PC-9 (cell line): ENCODE results near the gene DDX3X. TPM values are rescaled to one million over a fixed set of nuclear protein-coding genes. Genes with fewer than 3 reads are reported as not detected.
A peak's percentile ranks its signal among the peaks of the same experiment; 100 is the strongest.
"Not testable (repeated sequence)": the region's sequence is repeated elsewhere in the genome, so short reads cannot be mapped to it uniquely, and the experiment has no call there.

Experiments used
- BruUV-seq: library from RNA; stranded (reverse); fragments of 400-500 nt; replicated peaks from 2 replicates; lab custom pipeline; 2021; lab: Mats Ljungman, UMichigan
- CTCF ChIA-PET: fragments of 300-600 bp; sonication (Branson Sonifier 250); formaldehyde crosslinking; loops from one replicate; lab custom pipeline; 2022; ENCODE audit warnings: antibody characterized with exemption; lab: Charles Lee
- POLR2A ChIA-PET: fragments of 300-600 bp; sonication (Branson Sonifier 250); formaldehyde crosslinking; loops from one replicate; lab custom pipeline; 2022; ENCODE audit warnings: antibody characterized with exemption; ENCODE audit not compliant: unreplicated experiment; lab: Charles Lee
- DNase-seq, 2 experiments: peaks; one replicate each; pipeline versions ENCODE4 v3.0.0 to v3.0.0-alpha.2; 2015 to 2022; ENCODE audit warnings: mixed read lengths in 1 of 2
- H2AFZ ChIP-seq: fragments of 200-600 bp; sonication (generic); 2 replicates; pipeline ENCODE4 v1.8.1; 2017; ENCODE audit warnings: antibody characterized with exemption
- H3F3A ChIP-seq: fragments of 200-600 bp; sonication (generic); 2 replicates; pipeline ENCODE4 v1.8.1; 2017; ENCODE audit warnings: antibody characterized with exemption, mild to moderate bottlenecking, low read depth; ENCODE audit not compliant: insufficient read depth
- H3K27ac ChIP-seq: fragments of 200-600 bp; sonication (generic); 2 replicates; pipeline ENCODE4 v1.6.1; 2016; ENCODE audit warnings: mixed run types
- H3K27me3 ChIP-seq: fragments of 200-600 bp; sonication (generic); 2 replicates; pipeline ENCODE4 v1.6.1; 2016; ENCODE audit warnings: low read depth, mixed run types; ENCODE audit not compliant: insufficient read depth
- H3K36me3 ChIP-seq: fragments of 200-600 bp; sonication (generic); 2 replicates; pipeline ENCODE4 v1.6.1; 2016; ENCODE audit warnings: low read depth, mixed run types
- H3K4me1 ChIP-seq: fragments of 200-600 bp; sonication (generic); replicated peaks from 2 replicates; pipeline ENCODE4 v1.6.1; 2016; ENCODE audit warnings: mixed run types; ENCODE audit not compliant: insufficient read depth
- H3K4me2 ChIP-seq: fragments of 200-600 bp; sonication (generic); 2 replicates; pipeline ENCODE4 v1.6.1; 2017; ENCODE audit warnings: mixed run types
- H3K4me3 ChIP-seq: fragments of 200-600 bp; sonication (generic); 2 replicates; pipeline ENCODE4 v1.6.1; 2016; ENCODE audit warnings: mixed run types
- H3K79me2 ChIP-seq: fragments of 200-600 bp; sonication (generic); 2 replicates; pipeline ENCODE4 v1.6.1; 2017; ENCODE audit warnings: low read depth, mixed run types
- H3K9me2 ChIP-seq: fragments of 200-600 bp; sonication (generic); 2 replicates; pipeline ENCODE4 v1.8.1; 2017; ENCODE audit warnings: mild to moderate bottlenecking; ENCODE audit not compliant: insufficient read depth
- H3K9me3 ChIP-seq: fragments of 200-600 bp; sonication (generic); 2 replicates; pipeline ENCODE4 v1.8.1; 2016; ENCODE audit warnings: low read depth; ENCODE audit not compliant: insufficient read depth
- H4K20me1 ChIP-seq: fragments of 200-600 bp; sonication (generic); 2 replicates; pipeline ENCODE4 v1.8.1; 2017; ENCODE audit not compliant: insufficient read depth
- CTCF ChIP-seq: fragments of 200-600 bp; sonication (generic); conservative IDR thresholded peaks from 2 replicates; pipeline ENCODE4 v1.6.1; 2017; ENCODE audit warnings: mixed run types, antibody characterized with exemption, mild to moderate bottlenecking, moderate library complexity
- EZH2 ChIP-seq: fragments of 200-600 bp; sonication (generic); IDR thresholded peaks from 2 replicates; pipeline ENCODE4 v1.8.0; 2017; ENCODE audit warnings: antibody characterized with exemption, low read depth
- intact Hi-C: fragments of 100-400 bp; cut with micrococcal nuclease; formaldehyde crosslinking; loops from one replicate; pipeline ENCODE4 v1.10.0; 2022; ENCODE audit not compliant: unreplicated experiment
- total RNA-seq: library from RNA; stranded (reverse); gene quantifications from 2 replicates; pipeline ENCODE4 v1.2.3, GENCODE V29; 2021

The DDX3X gene
- total RNA-seq, 1 experiment from 2014 or later, result 158 TPM

GRCh38 chrX:41352329-41352838 is 18.4 kb downstream of the DDX3X start:
- CTCF ChIA-PET, result no interaction called here
- no peak for TF ChIP-seq CTCF
- no peak for TF ChIP-seq EZH2
- intact Hi-C loops, result loop anchor here (5.0 kb wide), 2 partner anchors 45 to 90 kb away; no protein-coding TSS in a partner anchor

GRCh38 chrX:41353985-41354384 is 20.0 kb downstream of the DDX3X start:
- POLR2A ChIA-PET, result interaction anchor here (0.6 kb wide), 1 partner anchor 20 kb away, joined by 4 read pairs; the partner anchor contains the start of gene DDX3X
- Histone ChIP-seq H3K4me1 (peaks cover 4% of the 10 kb centered on the region; the same call in 1 of the 2 replicates), H3K9me2 (no peaks in the 10 kb centered on the region), H3K27me3 (no peaks in the 10 kb centered on the region), H3K4me2 (no peak overlapping the region), H2AFZ (no peak overlapping the region), H3K9me3 (no peaks in the 10 kb centered on the region), H4K20me1 (no peaks in the 10 kb centered on the region), H3F3A (peaks cover 16% of the 10 kb centered on the region; the same call in 1 of the 2 replicates), H3K79me2 (no peaks in the 10 kb centered on the region), H3K4me3 (no peak overlapping the region), H3K36me3 (no peaks in the 10 kb centered on the region), H3K27ac (no peak overlapping the region)
- DNase-seq, result no peak
- CTCF ChIA-PET, result no interaction called here
- intact Hi-C loops, result loop anchor here (5.0 kb wide), 2 partner anchors 43 to 88 kb away; no protein-coding TSS in a partner anchor
- BruUV-seq, result no TSS peak
- TF ChIP-seq EZH2, result no peak
- TF ChIP-seq CTCF, result no peak

More at GRCh38 chrX:41352329-41352838, 18.4 kb downstream of the DDX3X start:
- H3K27me3 ChIP-seq, result no peaks in the 10 kb centered on the region
- H3F3A ChIP-seq, result peaks cover 16% of the 10 kb centered on the region; the same call in 1 of the 2 replicates
- 0 out of 2 replicates have a peak overlapping the region, but pooled peaks have one; percentile 43 for H3K27ac ChIP-seq
- no peak overlapping the region for H2AFZ ChIP-seq
- no peaks in the 10 kb centered on the region for H4K20me1 ChIP-seq
- H3K4me3 ChIP-seq, result no peak overlapping the region
- POLR2A ChIA-PET, result no interaction called here
- BruUV-seq, result no TSS peak
- H3K79me2 ChIP-seq, result no peaks in the 10 kb centered on the region
- no peaks in the 10 kb centered on the region for H3K9me2 ChIP-seq
- DNase-seq, result peak; percentile 13 to 45
- H3K36me3 ChIP-seq, result no peaks in the 10 kb centered on the region
- H3K4me1 ChIP-seq, result peaks cover 4% of the 10 kb centered on the region; the same call in 1 of the 2 replicates
- peak overlapping the region; percentile 26; the same call in 1 of the 2 replicates for H3K4me2 ChIP-seq
- H3K9me3 ChIP-seq, result no peaks in the 10 kb centered on the region

- Histone ChIP-seq H3K9me2 (no peaks in the 10 kb centered on the region), H3K36me3 (no peaks in the 10 kb centered on the region), H3F3A (no peaks in the 10 kb centered on the region), H2AFZ (no peak overlapping the region), H3K4me3 (no peak overlapping the region), H4K20me1 (no peaks in the 10 kb centered on the region), H3K79me2 (no peaks in the 10 kb centered on the region), H3K4me1 (no peaks in the 10 kb centered on the region), H3K9me3 (no peaks in the 10 kb centered on the region), H3K27me3 (no peaks in the 10 kb centered on the region), H3K27ac (no peak overlapping the region), H3K4me2 (no peak overlapping the region)
- no TSS peak for BruUV-seq
- ChIA-PET CTCF (no interaction called here), POLR2A (no interaction called here)
- DNase-seq, result no peak
- intact Hi-C loops, result no loop called here
- TF ChIP-seq EZH2 (no peak), CTCF (no peak)
Observed at GRCh38 chrX:41369152-41369551, 35.2 kb downstream of the DDX3X start.

- H3K9me2 ChIP-seq, H3K9me3 ChIP-seq, H3K4me2 ChIP-seq, H3K4me3 ChIP-seq, CTCF ChIA-PET, H2AFZ ChIP-seq, H3K79me2 ChIP-seq, H3K27me3 ChIP-seq, H3K4me1 ChIP-seq, H3K27ac ChIP-seq, intact Hi-C loops, H3K36me3 ChIP-seq, H3F3A ChIP-seq, DNase-seq, BruUV-seq, POLR2A ChIA-PET, H4K20me1 ChIP-seq: not testable (repeated sequence)
Observed at GRCh38 chrX:41371575-41371974, 37.6 kb downstream of the DDX3X start.
